GM12878 (cell line): ENCODE data around the gene UBE2G2. TPM values are rescaled to one million over a fixed set of nuclear protein-coding genes. Genes with fewer than 3 reads are reported as not detected.

ENCODE experiments used
- ATAC-seq: fragments of 200-7000 bp; cut with Tn5 transposase; 3 replicates; pipeline ENCODE4 v1.9.1; 2020; ENCODE audit warnings: mild to moderate bottlenecking, moderate library complexity
- BruUV-seq: library from RNA; stranded (reverse); fragments of 400-500 nt; replicated peaks from 2 replicates; lab custom pipeline; 2021; lab: Mats Ljungman, UMichigan
- CTCF ChIA-PET: fragments of 300-600 bp; sonication (Branson Sonifier 250); formaldehyde crosslinking; extraction: SDS; loops from one replicate; lab custom pipeline; 2021; ENCODE audit warnings: inconsistent platforms; lab: Yijun Ruan, JAX
- POLR2A ChIA-PET: fragments of 350-600 bp; formaldehyde crosslinking; extraction: SDS; loops from one replicate; lab custom pipeline; 2021; ENCODE audit warnings: inconsistent platforms; lab: Charles Lee
- RAD21 ChIA-PET: fragments of 300-600 bp; sonication (Branson Sonifier 250); formaldehyde crosslinking; loops from one replicate; lab custom pipeline; 2023; ENCODE audit warnings: antibody characterized with exemption; ENCODE audit not compliant: unreplicated experiment; lab: Charles Lee
- SMC1A ChIA-PET: fragments of 300-600 bp; sonication (Branson Sonifier 250); formaldehyde crosslinking; loops from one replicate; lab custom pipeline; 2023; ENCODE audit not compliant: unreplicated experiment, uncharacterized antibody; lab: Charles Lee
- DNase-seq: peaks from one replicate; pipeline ENCODE4 v3.0.0-alpha.2; 2011; ENCODE audit warnings: low read depth, low spot score
- FAIRE-seq: peaks from 3 replicates; lab custom pipeline; 2011; peaks lifted over from hg19 to GRCh38; lab: Jason Lieb, UNC
- H2AFZ ChIP-seq: 2 replicates; pipeline ENCODE4 v1.6.0; 2011; ENCODE audit warnings: low read depth, low read length, control low read depth; ENCODE audit not compliant: control insufficient read depth
- H3K27ac ChIP-seq: 2 replicates; pipeline ENCODE4 v1.5.1; 2011; ENCODE audit warnings: control low read depth; ENCODE audit not compliant: control insufficient read depth, insufficient read depth
- H3K27me3 ChIP-seq, 2 experiments: replicated peaks in 1 of 2; 2 replicates each; pipeline versions ENCODE4 v1.6.0 to v1.6.1; 2011; ENCODE audit warnings: low read length in 1 of 2; ENCODE audit not compliant: control insufficient read depth in 2 of 2, insufficient read depth in 2 of 2
- H3K36me3 ChIP-seq, 2 experiments: 2 replicates each; pipeline ENCODE4 v1.5.1; 2011; ENCODE audit warnings: low read length in 1 of 2; ENCODE audit not compliant: control insufficient read depth in 2 of 2, insufficient read depth in 2 of 2
- H3K4me1 ChIP-seq: 2 replicates; pipeline ENCODE4 v1.6.1; 2011; ENCODE audit warnings: mild to moderate bottlenecking, low read length, moderate library complexity, mixed read lengths; ENCODE audit not compliant: control insufficient read depth, insufficient read depth
- H3K4me2 ChIP-seq: 2 replicates; pipeline ENCODE4 v1.6.0; 2011; ENCODE audit warnings: control low read depth; ENCODE audit not compliant: control insufficient read depth, insufficient read depth
- H3K4me3 ChIP-seq: fragments of 200-600 bp; sonication (generic); 2 replicates; pipeline ENCODE4 v1.5.1; 2016
- H3K79me2 ChIP-seq: 2 replicates; pipeline ENCODE4 v1.6.0; 2011; ENCODE audit warnings: low read length; ENCODE audit not compliant: control insufficient read depth, insufficient read depth
- H3K9ac ChIP-seq: 2 replicates; pipeline ENCODE4 v1.8.0; 2011; ENCODE audit warnings: low read length, control low read depth, mixed read lengths; ENCODE audit not compliant: control insufficient read depth, insufficient read depth
- H3K9me3 ChIP-seq: replicated peaks from 3 replicates; pipeline ENCODE4 v1.5.1; 2011; ENCODE audit warnings: mild to moderate bottlenecking, low read length; ENCODE audit not compliant: control insufficient read depth, insufficient read depth
- H4K20me1 ChIP-seq: 2 replicates; pipeline ENCODE4 v1.6.0; 2011; ENCODE audit not compliant: control insufficient read depth, insufficient read depth
- BMI1 ChIP-seq: fragments of 450-650 bp; IDR thresholded peaks from 2 replicates; pipeline ENCODE4 v1.6.1; 2016; ENCODE audit warnings: mild to moderate bottlenecking, moderate library complexity, borderline replicate concordance
- FOXK2 ChIP-seq: fragments of 450-650 bp; IDR thresholded peaks from 2 replicates; pipeline ENCODE4 v1.6.1; 2017; ENCODE audit warnings: mild to moderate bottlenecking, moderate library complexity
- HCFC1 ChIP-seq: fragments of 150-350 bp; IDR thresholded peaks from 2 replicates; pipeline ENCODE4 v1.6.1; 2014; ENCODE audit warnings: low read length
- JUNB ChIP-seq: IDR thresholded peaks from 2 replicates; pipeline ENCODE4 v1.6.1; 2016; ENCODE audit warnings: antibody characterized with exemption, mild to moderate bottlenecking
- NR2C2 ChIP-seq: IDR thresholded peaks from 2 replicates; pipeline ENCODE4 v1.6.1; 2011; ENCODE audit warnings: borderline replicate concordance, low read depth; ENCODE audit not compliant: control insufficient read depth, insufficient read length
- POLR2A ChIP-seq: IDR thresholded peaks from 2 replicates; pipeline ENCODE4 v1.6.1; 2011; ENCODE audit warnings: low read depth, mild to moderate bottlenecking, low read length
- RAD51 ChIP-seq: fragments of 450-650 bp; IDR thresholded peaks from 2 replicates; pipeline ENCODE4 v1.6.1; 2016; ENCODE audit warnings: moderate library complexity, mild to moderate bottlenecking, inconsistent platforms
- TCF12 ChIP-seq: IDR thresholded peaks from 2 replicates; pipeline ENCODE4 v1.6.1; 2011; ENCODE audit warnings: low read depth, mild to moderate bottlenecking, low read length
- ZNF24 ChIP-seq: fragments of 450-650 bp; IDR thresholded peaks from 2 replicates; pipeline ENCODE4 v1.6.1; 2017; ENCODE audit warnings: antibody characterized with exemption, mild to moderate bottlenecking
- ZNF622 ChIP-seq: fragments of 450-650 bp; IDR thresholded peaks from 2 replicates; pipeline ENCODE4 v1.6.1; 2017; ENCODE audit warnings: mild to moderate bottlenecking, inconsistent platforms
- ZZZ3 ChIP-seq: IDR thresholded peaks from 2 replicates; pipeline ENCODE4 v1.6.1; 2011; ENCODE audit warnings: low read depth; ENCODE audit not compliant: control insufficient read depth, insufficient read length
- WGBS: methylation state at CpG from one replicate; pipeline ENCODE4 v1.1.6; 2016; ENCODE audit warnings: low lambda C conversion rate; ENCODE audit not compliant: insufficient replicate concordance, insufficient coverage; ENCODE audit errors: missing lambda C conversion rate; 5-methylcytosine and 5-hydroxymethylcytosine counted together
- in situ Hi-C: fragments of 300-500 bp; cut with MboI; formaldehyde crosslinking; loops from 9 replicates; pipeline ENCODE4 v1.14.3; 2018; ENCODE audit warnings: mixed read lengths
- intact Hi-C: fragments of 100-400 bp; cut with micrococcal nuclease; formaldehyde crosslinking; loops from one replicate; pipeline ENCODE4 v1.14.2; 2022; ENCODE audit not compliant: unreplicated experiment
- polyA plus RNA-seq, 11 experiments: library from polyadenylated mRNA; depleted of rRNA in 4 of 11; unstranded in 6 of 11; stranded (reverse) in 5 of 11; fragments of >200 nt; fragmentation: Nextera tagmentation in 4 of 11; fragmentation: Illumina TruSeq in 1 of 11; extraction: Ambion mirVana in 4 of 11; extraction: Trizol in 1 of 11; gene quantifications; 1 replicate in 1 of 11; 2 replicates in 10 of 11; pipeline versions ENCODE4 v1.2.1 to v1.2.3, GENCODE V29; 2011 to 2016; ENCODE audit warnings: inconsistent platforms in 2 of 11, missing spikeins in 2 of 11, low read depth in 1 of 11
- total RNA-seq, 4 experiments: library from RNA; depleted of rRNA in 3 of 4; stranded (reverse); fragments of >200 nt in 3 of 4; fragmentation: Illumina TruSeq in 1 of 4; extraction: Trizol in 1 of 4; gene quantifications; 2 replicates each; pipeline versions ENCODE4 v1.2.1 to v1.2.3, GENCODE V29; 2013 to 2021
- TF ChIP-seq, protein P1 (sequence below): fragments of 450-650 bp; formaldehyde crosslinking; IDR thresholded peaks from 2 replicates; pipeline ENCODE4 v1.4.0; 2020; ENCODE audit warnings: mild to moderate bottlenecking, moderate library complexity
- TF ChIP-seq, protein P2 (sequence below): IDR thresholded peaks from 2 replicates; pipeline ENCODE4 v1.6.1; 2011; ENCODE audit warnings: borderline replicate concordance, low read depth, mild to moderate bottlenecking, moderate library complexity, low read length; ENCODE audit not compliant: insufficient read depth, poor library complexity, severe bottlenecking
- TF ChIP-seq, protein P3 (sequence below), 3 experiments: IDR thresholded peaks in 2 of 3; conservative IDR thresholded peaks in 1 of 3; 2 replicates each; pipeline ENCODE4 v1.5.1; 2011; ENCODE audit warnings: low read depth in 3 of 3, low read length in 3 of 3, mild to moderate bottlenecking in 3 of 3, control low read depth in 2 of 3, moderate library complexity in 2 of 3, inconsistent platforms in 1 of 3, mixed read lengths in 1 of 3; ENCODE audit not compliant: control insufficient read depth in 2 of 3, insufficient read depth in 1 of 3; ENCODE audit errors: extremely low read depth in 1 of 3

UBE2G2 gene
- total and polyA plus RNA-seq, 10 of the 15 experiments (the other 5 are each of a cell fraction or from before 2014, with no cell fraction given): 27.0 to 139 (median 75.9) TPM

DNA sequence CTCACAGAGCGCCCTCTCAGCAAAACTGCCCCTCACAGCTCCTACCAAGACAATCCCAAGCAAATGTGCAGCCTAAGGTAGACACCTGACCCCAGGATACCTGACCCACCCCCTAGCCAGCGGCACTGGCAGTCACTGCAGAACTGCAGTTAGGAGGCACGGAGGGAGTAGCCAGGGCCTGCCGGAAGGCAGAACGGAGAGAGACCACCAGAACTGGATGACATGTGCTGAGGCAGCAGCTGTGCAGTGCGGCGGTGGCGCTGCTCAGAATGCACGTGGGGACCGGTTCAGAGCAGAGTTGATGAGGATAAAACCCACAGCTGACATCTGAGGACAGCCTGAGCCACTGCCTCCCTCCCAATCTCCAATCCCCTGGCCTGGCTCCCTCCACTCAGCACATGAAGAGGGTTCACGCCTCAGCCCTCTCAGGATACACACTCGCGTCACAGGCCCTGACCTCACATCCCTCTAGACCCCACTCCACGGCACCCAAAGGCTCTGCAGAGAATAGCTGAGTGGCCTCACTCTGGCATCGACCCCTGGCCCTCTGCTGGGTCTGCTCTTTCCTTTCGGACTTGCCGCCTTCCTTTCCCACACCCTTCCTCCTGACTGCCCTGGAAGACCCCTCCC is 29.6 kb downstream of the UBE2G2 start:
- intact Hi-C loops (no loop called here), in situ Hi-C loops (no loop called here)
- FAIRE-seq: no peak
- no peak for ATAC-seq
- Histone ChIP-seq H3K4me1 (no peaks in the 10 kb centered on the region), H3K27me3 (no peaks in the 10 kb centered on the region), H3K36me3 (peaks cover 20 to 28% of the 10 kb centered on the region in 2 experiments)
- TF ChIP-seq FOXK2: no peak
- no peak for TF ChIP-seq BMI1
- TF ChIP-seq, protein P1, sequence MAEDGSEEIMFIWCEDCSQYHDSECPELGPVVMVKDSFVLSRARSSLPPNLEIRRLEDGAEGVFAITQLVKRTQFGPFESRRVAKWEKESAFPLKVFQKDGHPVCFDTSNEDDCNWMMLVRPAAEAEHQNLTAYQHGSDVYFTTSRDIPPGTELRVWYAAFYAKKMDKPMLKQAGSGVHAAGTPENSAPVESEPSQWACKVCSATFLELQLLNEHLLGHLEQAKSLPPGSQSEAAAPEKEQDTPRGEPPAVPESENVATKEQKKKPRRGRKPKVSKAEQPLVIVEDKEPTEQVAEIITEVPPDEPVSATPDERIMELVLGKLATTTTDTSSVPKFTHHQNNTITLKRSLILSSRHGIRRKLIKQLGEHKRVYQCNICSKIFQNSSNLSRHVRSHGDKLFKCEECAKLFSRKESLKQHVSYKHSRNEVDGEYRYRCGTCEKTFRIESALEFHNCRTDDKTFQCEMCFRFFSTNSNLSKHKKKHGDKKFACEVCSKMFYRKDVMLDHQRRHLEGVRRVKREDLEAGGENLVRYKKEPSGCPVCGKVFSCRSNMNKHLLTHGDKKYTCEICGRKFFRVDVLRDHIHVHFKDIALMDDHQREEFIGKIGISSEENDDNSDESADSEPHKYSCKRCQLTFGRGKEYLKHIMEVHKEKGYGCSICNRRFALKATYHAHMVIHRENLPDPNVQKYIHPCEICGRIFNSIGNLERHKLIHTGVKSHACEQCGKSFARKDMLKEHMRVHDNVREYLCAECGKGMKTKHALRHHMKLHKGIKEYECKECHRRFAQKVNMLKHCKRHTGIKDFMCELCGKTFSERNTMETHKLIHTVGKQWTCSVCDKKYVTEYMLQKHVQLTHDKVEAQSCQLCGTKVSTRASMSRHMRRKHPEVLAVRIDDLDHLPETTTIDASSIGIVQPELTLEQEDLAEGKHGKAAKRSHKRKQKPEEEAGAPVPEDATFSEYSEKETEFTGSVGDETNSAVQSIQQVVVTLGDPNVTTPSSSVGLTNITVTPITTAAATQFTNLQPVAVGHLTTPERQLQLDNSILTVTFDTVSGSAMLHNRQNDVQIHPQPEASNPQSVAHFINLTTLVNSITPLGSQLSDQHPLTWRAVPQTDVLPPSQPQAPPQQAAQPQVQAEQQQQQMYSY: no peak
- no peak for TF ChIP-seq RAD51
- no peak for TF ChIP-seq ZNF622
- TF ChIP-seq, protein P2, sequence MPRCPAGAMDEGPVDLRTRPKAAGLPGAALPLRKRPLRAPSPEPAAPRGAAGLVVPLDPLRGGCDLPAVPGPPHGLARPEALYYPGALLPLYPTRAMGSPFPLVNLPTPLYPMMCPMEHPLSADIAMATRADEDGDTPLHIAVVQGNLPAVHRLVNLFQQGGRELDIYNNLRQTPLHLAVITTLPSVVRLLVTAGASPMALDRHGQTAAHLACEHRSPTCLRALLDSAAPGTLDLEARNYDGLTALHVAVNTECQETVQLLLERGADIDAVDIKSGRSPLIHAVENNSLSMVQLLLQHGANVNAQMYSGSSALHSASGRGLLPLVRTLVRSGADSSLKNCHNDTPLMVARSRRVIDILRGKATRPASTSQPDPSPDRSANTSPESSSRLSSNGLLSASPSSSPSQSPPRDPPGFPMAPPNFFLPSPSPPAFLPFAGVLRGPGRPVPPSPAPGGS: no peak
- TF ChIP-seq, protein P3, sequence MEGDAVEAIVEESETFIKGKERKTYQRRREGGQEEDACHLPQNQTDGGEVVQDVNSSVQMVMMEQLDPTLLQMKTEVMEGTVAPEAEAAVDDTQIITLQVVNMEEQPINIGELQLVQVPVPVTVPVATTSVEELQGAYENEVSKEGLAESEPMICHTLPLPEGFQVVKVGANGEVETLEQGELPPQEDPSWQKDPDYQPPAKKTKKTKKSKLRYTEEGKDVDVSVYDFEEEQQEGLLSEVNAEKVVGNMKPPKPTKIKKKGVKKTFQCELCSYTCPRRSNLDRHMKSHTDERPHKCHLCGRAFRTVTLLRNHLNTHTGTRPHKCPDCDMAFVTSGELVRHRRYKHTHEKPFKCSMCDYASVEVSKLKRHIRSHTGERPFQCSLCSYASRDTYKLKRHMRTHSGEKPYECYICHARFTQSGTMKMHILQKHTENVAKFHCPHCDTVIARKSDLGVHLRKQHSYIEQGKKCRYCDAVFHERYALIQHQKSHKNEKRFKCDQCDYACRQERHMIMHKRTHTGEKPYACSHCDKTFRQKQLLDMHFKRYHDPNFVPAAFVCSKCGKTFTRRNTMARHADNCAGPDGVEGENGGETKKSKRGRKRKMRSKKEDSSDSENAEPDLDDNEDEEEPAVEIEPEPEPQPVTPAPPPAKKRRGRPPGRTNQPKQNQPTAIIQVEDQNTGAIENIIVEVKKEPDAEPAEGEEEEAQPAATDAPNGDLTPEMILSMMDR (IDR thresholded peaks at IDR 0.05 in 2 of 3, conservative IDR thresholded peaks at IDR 0.05 in 1 of 3; ENCODE audit: control insufficient read depth in 2 of 3, extremely low read depth in 1 of 3, insufficient read depth in 1 of 3, low read depth in 3 of 3, low read length in 3 of 3): no peak
- TF ChIP-seq JUNB: no peak
- no peak for TF ChIP-seq POLR2A
- TF ChIP-seq ZZZ3: no peak
- TF ChIP-seq TCF12: no peak
- no peak for TF ChIP-seq ZNF24
- no peak for TF ChIP-seq HCFC1
- no peak for TF ChIP-seq NR2C2
- TF ChIP-seq, all 136 proteins: peak for 0
- H3K9me3 ChIP-seq: no peaks in the 10 kb centered on the region
- no peaks in the 10 kb centered on the region; the same call in 1 of the 2 replicates for H4K20me1 ChIP-seq
- H3K79me2 ChIP-seq: no peaks in the 10 kb centered on the region
- H3K27ac ChIP-seq: no peak overlapping the region
- CTCF ChIA-PET: interaction anchor here (2.7 kb wide), 1 partner anchor 21 kb away, joined by 11 read pairs; no protein-coding TSS in a partner anchor
- RAD21 ChIA-PET: no interaction called here
- POLR2A ChIA-PET: no interaction called here
- H3K9ac ChIP-seq: no peak overlapping the region
- DNase-seq: no peak
- SMC1A ChIA-PET: no interaction called here
- H3K4me3 ChIP-seq: no peak overlapping the region
- WGBS: 96% methylated on average over 17 of the region's 17 CpGs
- no peak overlapping the region for H2AFZ ChIP-seq
- H3K4me2 ChIP-seq: no peak overlapping the region
- BruUV-seq: no TSS peak
